Trophoblast cell (in vitro differentiated cells and primary cell): ENCODE measurements around the gene S100Z.

ENCODE experiments used
- DNase-seq, 2 donors: peaks; one replicate each; pipeline ENCODE4 v3.0.0-alpha.2; 2016
- H2AFZ ChIP-seq: 2 replicates; pipeline ENCODE4 v1.6.1; 2013; ENCODE audit warnings: low read length, moderate library complexity, mild to moderate bottlenecking; ENCODE audit not compliant: insufficient read depth, poor library complexity
- H2AK5ac ChIP-seq: 2 replicates; pipeline ENCODE4 v1.6.1; 2013; ENCODE audit warnings: mild to moderate bottlenecking, low read length
- H2BK120ac ChIP-seq: 2 replicates; pipeline ENCODE4 v1.6.1; 2013; ENCODE audit warnings: low read length, mild to moderate bottlenecking, moderate library complexity; ENCODE audit not compliant: insufficient read depth, poor library complexity
- H2BK12ac ChIP-seq: 2 replicates; pipeline ENCODE4 v1.6.1; 2013; ENCODE audit warnings: mild to moderate bottlenecking, low read length, moderate library complexity
- H2BK5ac ChIP-seq: 2 replicates; pipeline ENCODE4 v1.6.1; 2013; ENCODE audit warnings: low read length, low read depth, moderate library complexity, mild to moderate bottlenecking; ENCODE audit not compliant: poor library complexity
- H3K14ac ChIP-seq: 2 replicates; pipeline ENCODE4 v1.6.1; 2013; ENCODE audit warnings: mild to moderate bottlenecking, low read length
- H3K18ac ChIP-seq: 2 replicates; pipeline ENCODE4 v1.6.1; 2013; ENCODE audit warnings: mild to moderate bottlenecking, low read length
- H3K23ac ChIP-seq: 2 replicates; pipeline ENCODE4 v1.6.1; 2013; ENCODE audit warnings: low read length
- H3K27ac ChIP-seq: 2 replicates; pipeline ENCODE4 v1.5.1; 2013; ENCODE audit warnings: low read depth, mild to moderate bottlenecking, inconsistent platforms, low read length, moderate library complexity
- H3K27me3 ChIP-seq: 2 replicates; pipeline ENCODE4 v1.6.1; 2013; ENCODE audit warnings: inconsistent platforms, mild to moderate bottlenecking, low read length, moderate library complexity; ENCODE audit not compliant: insufficient read depth
- H3K36me3 ChIP-seq, 2 experiments: 1 replicate in 1 of 2; 2 replicates in 1 of 2; pipeline ENCODE4 v1.6.1; 2013; ENCODE audit warnings: low read length in 2 of 2, mild to moderate bottlenecking in 2 of 2, moderate library complexity in 1 of 2; ENCODE audit not compliant: insufficient read depth in 2 of 2, control insufficient read depth in 1 of 2
- H3K4ac ChIP-seq: 2 replicates; pipeline ENCODE4 v1.6.1; 2013; ENCODE audit warnings: low read depth, mild to moderate bottlenecking, low read length, moderate library complexity
- H3K4me1 ChIP-seq, 2 experiments: 1 replicate in 1 of 2; 2 replicates in 1 of 2; pipeline ENCODE4 v1.6.1; 2013; ENCODE audit warnings: low read length in 2 of 2, mild to moderate bottlenecking in 2 of 2, moderate library complexity in 1 of 2; ENCODE audit not compliant: insufficient read depth in 2 of 2, control insufficient read depth in 1 of 2
- H3K4me2 ChIP-seq: 2 replicates; pipeline ENCODE4 v1.6.1; 2013; ENCODE audit warnings: inconsistent platforms, mild to moderate bottlenecking, low read length, moderate library complexity
- H3K4me3 ChIP-seq: 2 replicates; pipeline ENCODE4 v1.5.1; 2013; ENCODE audit warnings: mild to moderate bottlenecking, low read depth, low read length, inconsistent platforms
- H3K79me1 ChIP-seq: one replicate; pipeline ENCODE4 v1.6.1; 2013; ENCODE audit warnings: low read length
- H3K79me2 ChIP-seq: 2 replicates; pipeline ENCODE4 v1.6.1; 2013; ENCODE audit warnings: low read length, mild to moderate bottlenecking; ENCODE audit not compliant: control insufficient read depth, insufficient read depth, poor library complexity
- H3K9ac ChIP-seq: 2 replicates; pipeline ENCODE4 v1.6.1; 2013; ENCODE audit warnings: mild to moderate bottlenecking, low read length
- H3K9me3 ChIP-seq: 2 replicates; pipeline ENCODE4 v1.6.1; 2013; ENCODE audit warnings: low read depth, mild to moderate bottlenecking, control low read depth, inconsistent platforms, low read length; ENCODE audit not compliant: insufficient read depth
- H4K12ac ChIP-seq: 2 replicates; pipeline ENCODE4 v1.6.1; 2013; ENCODE audit warnings: low read depth, mild to moderate bottlenecking, low read length, moderate library complexity
- H4K8ac ChIP-seq: 2 replicates; pipeline ENCODE4 v1.6.1; 2013; ENCODE audit warnings: low read depth, mild to moderate bottlenecking, low read length, moderate library complexity
- H4K91ac ChIP-seq: one replicate; pipeline ENCODE4 v1.6.1; 2013; ENCODE audit warnings: low read depth, mild to moderate bottlenecking, low read length, moderate library complexity
- WGBS: extraction: QIAGEN DNeasy Blood & Tissue Kit; methylation state at CpG from one replicate; pipeline ENCODE4 v1.1.7; 2013; ENCODE audit warnings: missing lambda C conversion rate; ENCODE audit not compliant: insufficient read length, insufficient coverage; ENCODE audit errors: extremely low coverage; 5-methylcytosine and 5-hydroxymethylcytosine counted together

Gene S100Z

GRCh38 chr5:76930083-76930482 is 80.3 kb downstream of the S100Z start:
- no CpG with 5 or more reads among the region's 4 CpGs for WGBS
- Histone ChIP-seq H2BK12ac (no peak overlapping the region), H3K4ac (no peak overlapping the region), H4K8ac (no peak overlapping the region), H3K23ac (no peak overlapping the region), H3K4me3 (no peak overlapping the region), H2AFZ (no peak overlapping the region), H3K36me3 (no peaks in the 10 kb centered on the region), H3K9me3 (peaks cover 2% of the 10 kb centered on the region), H3K14ac (no peak overlapping the region), H3K18ac (no peak overlapping the region), H4K91ac (no peak overlapping the region), H3K9ac (no peak overlapping the region), H3K27ac (no peak overlapping the region), H3K79me1 (no peaks in the 10 kb centered on the region), H3K79me2 (no peaks in the 10 kb centered on the region), H2AK5ac (no peak overlapping the region), H3K4me1 (no peaks in the 10 kb centered on the region), H4K12ac (no peak overlapping the region), H2BK5ac (no peak overlapping the region), H3K4me2 (no peak overlapping the region), H2BK120ac (no peak overlapping the region), H3K27me3 (no peaks in the 10 kb centered on the region)
- no peak for DNase-seq

- H3K23ac ChIP-seq: no peak overlapping the region
- H3K79me1 ChIP-seq: no peaks in the 10 kb centered on the region
- no peak overlapping the region for H3K4ac ChIP-seq
- no peak overlapping the region for H2BK5ac ChIP-seq
- H3K27ac ChIP-seq: no peak overlapping the region
- no peak overlapping the region for H3K18ac ChIP-seq
- no peak overlapping the region for H2AK5ac ChIP-seq
- no peaks in the 10 kb centered on the region for H3K79me2 ChIP-seq
- no peak overlapping the region for H4K12ac ChIP-seq
- no peak overlapping the region for H3K4me3 ChIP-seq
- H2BK12ac ChIP-seq: no peak overlapping the region
- H3K27me3 ChIP-seq: no peaks in the 10 kb centered on the region
- no peak overlapping the region for H2AFZ ChIP-seq
- H3K4me2 ChIP-seq: no peak overlapping the region
- no peaks in the 10 kb centered on the region for H3K36me3 ChIP-seq
- H3K4me1 ChIP-seq: no peaks in the 10 kb centered on the region
- H3K9me3 ChIP-seq: no peaks in the 10 kb centered on the region
- DNase-seq: no peak
- no peak overlapping the region for H2BK120ac ChIP-seq
- no peak overlapping the region for H3K14ac ChIP-seq
- no peak overlapping the region for H4K8ac ChIP-seq
- no peak overlapping the region for H3K9ac ChIP-seq
- H4K91ac ChIP-seq: no peak overlapping the region
Measured at GRCh38 chr5:76938177-76938576, 88.4 kb downstream of the S100Z start.

GRCh38 chr5:76941000-76941399 is 91.2 kb downstream of the S100Z start:
- H3K79me1 ChIP-seq: no peaks in the 10 kb centered on the region
- H2AK5ac ChIP-seq: no peak overlapping the region
- no peaks in the 10 kb centered on the region for H3K9me3 ChIP-seq
- no peak overlapping the region for H4K8ac ChIP-seq
- no peaks in the 10 kb centered on the region for H3K27me3 ChIP-seq
- H3K23ac ChIP-seq: no peak overlapping the region
- DNase-seq: no peak
- H3K27ac ChIP-seq: no peak overlapping the region
- H3K79me2 ChIP-seq: no peaks in the 10 kb centered on the region
- H3K4me1 ChIP-seq: no peaks in the 10 kb centered on the region
- no peaks in the 10 kb centered on the region for H3K36me3 ChIP-seq
- WGBS: no CpG with 5 or more reads among the region's 4 CpGs
- H2BK120ac ChIP-seq: no peak overlapping the region
- H2BK12ac ChIP-seq: no peak overlapping the region
- no peak overlapping the region for H3K9ac ChIP-seq
- no peak overlapping the region for H3K18ac ChIP-seq
- H3K4me2 ChIP-seq: no peak overlapping the region
- H2BK5ac ChIP-seq: no peak overlapping the region
- no peak overlapping the region for H4K91ac ChIP-seq
- no peak overlapping the region for H3K4ac ChIP-seq
- H2AFZ ChIP-seq: no peak overlapping the region
- H4K12ac ChIP-seq: no peak overlapping the region
- no peak overlapping the region for H3K14ac ChIP-seq
- H3K4me3 ChIP-seq: no peak overlapping the region

- Histone ChIP-seq H3K27me3 (no peaks in the 10 kb centered on the region), H3K79me1 (no peaks in the 10 kb centered on the region), H4K12ac (no peak overlapping the region), H2BK120ac (no peak overlapping the region), H2AK5ac (no peak overlapping the region), H3K4ac (no peak overlapping the region), H3K23ac (no peak overlapping the region), H3K27ac (no peak overlapping the region), H3K18ac (no peak overlapping the region), H3K9ac (no peak overlapping the region), H4K8ac (no peak overlapping the region), H3K4me3 (no peak overlapping the region), H3K36me3 (no peaks in the 10 kb centered on the region), H2AFZ (no peak overlapping the region), H2BK12ac (no peak overlapping the region), H3K79me2 (no peaks in the 10 kb centered on the region), H3K9me3 (no peaks in the 10 kb centered on the region), H2BK5ac (no peak overlapping the region), H4K91ac (no peak overlapping the region), H3K4me1 (no peaks in the 10 kb centered on the region), H3K4me2 (no peak overlapping the region), H3K14ac (no peak overlapping the region)
- no peak for DNase-seq
- WGBS: no CpG with 5 or more reads among the region's 3 CpGs
Measured at GRCh38 chr5:76941442-76941841, 91.6 kb downstream of the S100Z start.
